ENCODE measurements around the gene TMPRSS11B. TPM values are rescaled to one million over a fixed set of nuclear protein-coding genes. Genes with fewer than 3 reads are reported as not detected.

TMPRSS11B gene
- total and polyA plus RNA-seq, 12 donors: 0.17 to 0.24 TPM; not detected in 10

GRCh38 chr4:68187145-68187544 lies 58.3 kb downstream of the TMPRSS11B start:
- no peaks in the 10 kb centered on the region for H3K4me1 ChIP-seq (replicated peaks in 1 of 2)
- no peaks in the 10 kb centered on the region for H3K9me3 ChIP-seq (replicated peaks in 1 of 3)
- no peak for DNase-seq
- H3K27me3 ChIP-seq: no peaks in the 10 kb centered on the region
- H3K4me3 ChIP-seq: no peak overlapping the region
- H3K27ac ChIP-seq: no peak overlapping the region
- H3K36me3 ChIP-seq (replicated peaks in 1 of 2): no peaks in the 10 kb centered on the region
- 62 to 74% (median 68%) methylated on average over 2 of the region's 2 CpGs for WGBS, 4 donors
- intact Hi-C loops (cut with DNase I): no loop called here
- TF ChIP-seq POLR2A (IDR thresholded peaks at IDR 0.05): no peak
- TF ChIP-seq, protein P1, sequence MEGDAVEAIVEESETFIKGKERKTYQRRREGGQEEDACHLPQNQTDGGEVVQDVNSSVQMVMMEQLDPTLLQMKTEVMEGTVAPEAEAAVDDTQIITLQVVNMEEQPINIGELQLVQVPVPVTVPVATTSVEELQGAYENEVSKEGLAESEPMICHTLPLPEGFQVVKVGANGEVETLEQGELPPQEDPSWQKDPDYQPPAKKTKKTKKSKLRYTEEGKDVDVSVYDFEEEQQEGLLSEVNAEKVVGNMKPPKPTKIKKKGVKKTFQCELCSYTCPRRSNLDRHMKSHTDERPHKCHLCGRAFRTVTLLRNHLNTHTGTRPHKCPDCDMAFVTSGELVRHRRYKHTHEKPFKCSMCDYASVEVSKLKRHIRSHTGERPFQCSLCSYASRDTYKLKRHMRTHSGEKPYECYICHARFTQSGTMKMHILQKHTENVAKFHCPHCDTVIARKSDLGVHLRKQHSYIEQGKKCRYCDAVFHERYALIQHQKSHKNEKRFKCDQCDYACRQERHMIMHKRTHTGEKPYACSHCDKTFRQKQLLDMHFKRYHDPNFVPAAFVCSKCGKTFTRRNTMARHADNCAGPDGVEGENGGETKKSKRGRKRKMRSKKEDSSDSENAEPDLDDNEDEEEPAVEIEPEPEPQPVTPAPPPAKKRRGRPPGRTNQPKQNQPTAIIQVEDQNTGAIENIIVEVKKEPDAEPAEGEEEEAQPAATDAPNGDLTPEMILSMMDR (IDR thresholded peaks at IDR 0.05): no peak

DNA sequence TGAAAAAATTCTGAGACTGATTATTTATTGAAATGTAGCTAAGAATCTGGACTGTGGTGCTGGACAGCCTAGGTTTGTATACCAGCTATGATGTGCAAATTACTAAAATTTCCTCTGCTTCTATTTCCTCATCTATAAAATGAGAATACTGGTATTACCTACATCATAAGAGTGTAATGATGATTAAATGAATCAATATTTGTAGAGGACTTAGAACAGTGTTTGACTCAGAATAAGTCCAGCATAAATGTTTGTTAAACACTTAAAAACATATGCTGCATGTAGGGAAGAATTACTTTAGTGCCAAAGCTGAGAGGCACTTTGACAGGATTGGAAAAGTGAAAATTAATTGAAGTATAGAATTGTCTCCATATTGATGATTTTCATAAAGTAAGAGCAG lies 60.6 kb downstream of the TMPRSS11B start:
- intact Hi-C loops (cut with DNase I): no loop called here
- no peak for DNase-seq
- TF ChIP-seq, protein P1 (IDR thresholded peaks at IDR 0.05): no peak
- no peak for TF ChIP-seq POLR2A (IDR thresholded peaks at IDR 0.05)
- no peak overlapping the region for H3K27ac ChIP-seq
- no peak overlapping the region for H3K4me3 ChIP-seq
- no peaks in the 10 kb centered on the region for H3K4me1 ChIP-seq (replicated peaks in 1 of 2)
- H3K9me3 ChIP-seq (replicated peaks in 1 of 3): no peaks in the 10 kb centered on the region
- no peaks in the 10 kb centered on the region for H3K27me3 ChIP-seq
- no peaks in the 10 kb centered on the region for H3K36me3 ChIP-seq (replicated peaks in 1 of 2)

- no peaks in the 10 kb centered on the region for H3K4me1 ChIP-seq (replicated peaks in 1 of 2)
- no peaks in the 10 kb centered on the region for H3K9me3 ChIP-seq (replicated peaks in 1 of 3)
- no peaks in the 10 kb centered on the region for H3K27me3 ChIP-seq
- H3K4me3 ChIP-seq: no peak overlapping the region
- intact Hi-C loops (cut with DNase I): no loop called here
- no peak for DNase-seq
- no peak overlapping the region for H3K27ac ChIP-seq
- TF ChIP-seq, protein P1 (IDR thresholded peaks at IDR 0.05): no peak
- TF ChIP-seq POLR2A (IDR thresholded peaks at IDR 0.05): no peak
- no peaks in the 10 kb centered on the region for H3K36me3 ChIP-seq (replicated peaks in 1 of 2)
Observed at GRCh38 chr4:68183417-68183816, 62.1 kb downstream of the TMPRSS11B start.

DNA sequence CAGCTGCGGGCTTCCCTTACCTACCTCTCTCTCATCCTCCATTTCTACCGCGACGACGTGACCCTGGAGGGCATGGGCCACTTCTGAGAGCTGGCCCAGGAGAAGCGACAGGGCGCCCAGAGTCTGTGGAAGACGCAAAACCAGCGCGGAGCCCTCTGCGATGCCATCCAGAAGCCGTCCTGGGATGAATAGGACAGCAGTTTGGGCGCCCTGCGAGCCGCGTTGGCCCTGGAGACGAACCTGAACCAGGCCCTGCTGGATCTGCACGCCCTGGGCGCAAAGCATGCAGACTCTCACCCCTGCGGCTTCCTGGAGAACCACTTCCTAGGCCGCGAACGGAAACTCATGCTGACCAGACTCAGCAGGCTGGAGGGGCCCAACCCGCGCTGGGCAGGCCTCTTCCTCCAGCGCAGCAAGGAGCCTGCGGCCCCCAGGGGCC lies 63.1 kb downstream of the TMPRSS11B start:
- H3K9me3 ChIP-seq (replicated peaks in 1 of 3): no peaks in the 10 kb centered on the region
- 89 to 95% (median 92%) methylated on average over 17 to 27 of the region's 27 CpGs for WGBS, 4 donors
- DNase-seq: no peak
- no peaks in the 10 kb centered on the region for H3K36me3 ChIP-seq (replicated peaks in 1 of 2)
- H3K4me1 ChIP-seq (replicated peaks in 1 of 2): no peaks in the 10 kb centered on the region
- H3K27ac ChIP-seq: no peak overlapping the region
- TF ChIP-seq, protein P1 (IDR thresholded peaks at IDR 0.05): no peak
- no peak for TF ChIP-seq POLR2A (IDR thresholded peaks at IDR 0.05)
- intact Hi-C loops (cut with DNase I): no loop called here
- H3K27me3 ChIP-seq: no peaks in the 10 kb centered on the region
- no peak overlapping the region for H3K4me3 ChIP-seq
